Prostate gland (tissue), 2 donors: Measurements from ENCODE around the gene MAPKAPK3. TPM values are rescaled to one million over a fixed set of nuclear protein-coding genes. Genes with fewer than 3 reads are reported as not detected.
A peak's percentile ranks its signal among the peaks of the same experiment; 100 is the strongest.

Experiments
- DNase-seq: peaks from one replicate; pipeline ENCODE4 v3.0.0-alpha.2; 2019; ENCODE audit warnings: low spot score
- H3K27ac ChIP-seq, 2 donors: fragments of 200-600 bp; sonication (generic); 2 replicates each; pipeline ENCODE4 v1.5.1; 2017 to 2019
- H3K27me3 ChIP-seq: fragments of 200-600 bp; sonication (generic); replicated peaks from 2 replicates; pipeline ENCODE4 v1.5.1; 2019; ENCODE audit not compliant: insufficient read depth
- H3K36me3 ChIP-seq, 2 donors: fragments of 200-600 bp; sonication (generic); 1 replicate in 1 of 2; 2 replicates in 1 of 2; pipeline versions ENCODE4 v1.5.1 to v1.8.1; 2017 to 2019
- H3K4me1 ChIP-seq: fragments of 200-600 bp; sonication (generic); replicated peaks from 2 replicates; pipeline ENCODE4 v1.5.1; 2019
- H3K4me3 ChIP-seq, 2 donors: fragments of 200-600 bp; sonication (generic); 2 replicates each; pipeline ENCODE4 v1.5.1; 2017 to 2019
- H3K9me3 ChIP-seq: fragments of 200-600 bp; sonication (generic); 2 replicates; pipeline ENCODE4 v1.5.1; 2017
- CTCF ChIP-seq, 4 experiments: fragments of 200-600 bp in 2 of 4; fragments of 450-650 bp in 2 of 4; sonication (generic) in 2 of 4; IDR thresholded peaks; 1 replicate in 3 of 4; 2 replicates in 1 of 4; pipeline ENCODE4 v1.5.1; 2016 to 2019; ENCODE audit warnings: antibody characterized with exemption in 4 of 4, mild to moderate bottlenecking in 2 of 4, moderate library complexity in 2 of 4
- POLR2A ChIP-seq: fragments of 450-650 bp; IDR thresholded peaks from one replicate; pipeline ENCODE4 v1.6.1; 2016; ENCODE audit warnings: antibody characterized with exemption, mild to moderate bottlenecking
- POLR2AphosphoS5 ChIP-seq: sonication (generic); formaldehyde crosslinking; IDR thresholded peaks from one replicate; pipeline ENCODE4 v1.6.1; 2017; ENCODE audit warnings: antibody characterized with exemption
- WGBS: methylation state at CpG from one replicate; pipeline ENCODE4 v1.1.5; 2018; 5-methylcytosine and 5-hydroxymethylcytosine counted together
- intact Hi-C: fragments of 100-400 bp; cut with DNase I; formaldehyde crosslinking; loops from one replicate; pipeline ENCODE4 v1.14.2; 2022
- total RNA-seq, 2 donors: library from RNA; depleted of rRNA; stranded (reverse); fragments of >200 nt; gene quantifications; one replicate each; pipeline ENCODE4 v1.1.0, GENCODE V29; 2016

MAPKAPK3 gene
- total RNA-seq, 2 donors from 2014 or later, result 33.2 to 52.3 TPM

- Histone ChIP-seq H3K27ac (no peak overlapping the region), H3K4me3 (no peak overlapping the region), H3K27me3 (no peaks in the 10 kb centered on the region), H3K36me3 (no peaks in the 10 kb centered on the region), H3K4me1 (peaks cover 2% of the 10 kb centered on the region), H3K9me3 (no peaks in the 10 kb centered on the region)
- DNase-seq, result no peak
- WGBS, result 65% methylated on average over 7 of the region's 7 CpGs
- intact Hi-C loops, result no loop called here
- no peak for TF ChIP-seq POLR2AphosphoS5
- TF ChIP-seq CTCF (IDR thresholded peaks at IDR 0.05), result no peak
- no peak for TF ChIP-seq POLR2A
Measured at GRCh38 chr3:50608278-50608677, 8.7 kb upstream of the MAPKAPK3 start.

- DNase-seq, result no peak
- Histone ChIP-seq H3K9me3 (no peaks in the 10 kb centered on the region), H3K4me3 (no peak overlapping the region), H3K27ac (no peak overlapping the region), H3K36me3 (no peaks in the 10 kb centered on the region), H3K4me1 (peaks cover 2% of the 10 kb centered on the region), H3K27me3 (no peaks in the 10 kb centered on the region)
- TF ChIP-seq CTCF (IDR thresholded peaks at IDR 0.05), result no peak
- TF ChIP-seq POLR2AphosphoS5, result no peak
- TF ChIP-seq POLR2A, result no peak
- WGBS, result 84% methylated on average over 4 of the region's 5 CpGs
- intact Hi-C loops, result no loop called here
Measured at GRCh38 chr3:50609071-50609762, 7.7 kb upstream of the MAPKAPK3 start.

GRCh38 chr3:50609763-50610085, 7.2 kb upstream of the MAPKAPK3 start:
- Histone ChIP-seq H3K36me3 (no peaks in the 10 kb centered on the region), H3K27me3 (no peaks in the 10 kb centered on the region), H3K4me1 (peaks cover 2% of the 10 kb centered on the region), H3K4me3 (no peak overlapping the region), H3K9me3 (no peaks in the 10 kb centered on the region), H3K27ac (no peak overlapping the region)
- 72% methylated on average over 3 of the region's 3 CpGs for WGBS
- intact Hi-C loops, result loop anchor here (5.0 to 10.0 kb wide), 2 partner anchors 252 to 1065 kb away; partner anchors contain the start of genes TEX264 and TMEM115
- DNase-seq, result no peak
- no peak for TF ChIP-seq CTCF (IDR thresholded peaks at IDR 0.05)
- no peak for TF ChIP-seq POLR2AphosphoS5
- TF ChIP-seq POLR2A, result no peak

GRCh38 chr3:50610181-50610971, 6.6 kb upstream of the MAPKAPK3 start:
- 65% methylated on average over 6 of the region's 6 CpGs for WGBS
- Histone ChIP-seq H3K4me3 (peak overlapping the region; percentile 52 to 62), H3K4me1 (peaks cover 2% of the 10 kb centered on the region), H3K36me3 (no peaks in the 10 kb centered on the region), H3K27me3 (no peaks in the 10 kb centered on the region), H3K27ac (peak overlapping the region in 1 of 2 donors; percentile 78), H3K9me3 (no peaks in the 10 kb centered on the region)
- TF ChIP-seq POLR2AphosphoS5 (no peak), CTCF (IDR thresholded peaks at IDR 0.05) (no peak), POLR2A (no peak)
- intact Hi-C loops, result loop anchor here (5.0 to 10.0 kb wide), 2 partner anchors 253 to 1064 kb away; partner anchors contain the start of genes TEX264 and TMEM115
- DNase-seq, result no peak
